ENCODE data around the gene USP15.

- TF ChIP-seq CTCF (IDR thresholded peaks at IDR 0.05; ENCODE audit: low read depth, low read length, poor library complexity, severe bottlenecking) (no peak), EZH2phosphoT487 (IDR thresholded peaks at IDR 0.05; ENCODE audit: borderline replicate concordance, low read length) (no peak)
Measured at GRCh38 chr12:62247281-62248045, 12.7 kb upstream of the USP15 start.
